ENCODE results near the gene CEP89.
"Not testable (repeated sequence)": the region's sequence is repeated elsewhere in the genome, so short reads cannot be mapped to it uniquely, and the experiment has no call there.

Gene CEP89

DNA sequence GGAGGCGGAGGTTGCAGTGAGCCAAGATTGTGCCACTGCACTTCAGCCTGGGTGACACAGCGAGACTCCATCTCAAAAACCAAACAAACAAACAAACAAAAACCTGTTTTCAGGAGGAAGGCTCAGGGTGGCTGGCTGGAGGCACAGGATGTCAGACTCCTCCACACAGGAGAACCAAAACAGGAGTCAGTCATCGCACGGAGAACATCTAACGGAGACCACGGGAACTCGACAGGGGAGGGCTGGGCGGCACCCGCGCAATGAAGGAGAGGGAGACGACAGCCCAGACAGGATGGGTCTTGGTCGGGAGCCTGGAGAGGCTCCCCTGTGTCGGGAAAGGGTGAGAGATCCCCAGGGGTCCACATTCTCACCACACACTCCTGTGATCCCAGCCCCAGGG is 81.4 kb downstream of the CEP89 start:
- DNase-seq = no peak

DNA sequence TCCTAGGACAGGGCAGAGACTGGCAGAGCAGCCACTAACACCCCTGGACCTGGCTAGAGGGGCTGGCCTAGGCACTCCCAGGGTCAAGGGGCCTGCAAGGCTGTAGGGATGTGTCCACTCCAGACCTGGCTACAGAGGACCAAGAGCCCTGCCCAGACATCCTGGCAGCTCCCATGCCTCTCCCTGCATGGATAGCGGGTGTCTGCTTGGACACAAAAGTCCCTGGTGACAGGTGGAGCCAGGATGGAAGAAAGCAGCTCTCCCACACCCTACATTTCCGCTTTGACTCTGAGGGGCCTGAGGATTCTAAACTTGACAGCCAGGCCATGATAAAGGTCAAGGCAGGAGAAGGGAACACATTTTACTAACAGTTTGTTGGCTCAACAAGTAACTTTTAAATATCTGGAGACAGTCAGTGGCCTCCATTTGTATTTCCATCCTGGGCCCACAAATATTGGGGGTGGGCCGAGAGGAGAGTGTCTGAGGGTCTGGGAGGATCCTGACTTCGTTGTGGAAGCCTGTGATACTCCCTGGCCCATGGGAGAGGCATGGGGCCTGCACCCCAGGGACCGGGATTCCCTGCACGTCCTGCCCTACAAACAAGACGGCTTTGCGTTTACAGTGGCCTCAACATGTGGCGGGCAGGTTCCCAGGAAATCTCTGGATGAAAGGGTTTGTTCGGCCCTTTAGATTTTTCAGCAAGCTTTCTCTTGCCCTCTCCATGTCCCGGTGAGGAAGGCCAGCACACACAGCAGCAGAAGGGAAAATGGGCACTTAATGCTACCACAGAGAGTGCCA is 82.4 kb downstream of the CEP89 start:
- DNase-seq = no peak

DNA sequence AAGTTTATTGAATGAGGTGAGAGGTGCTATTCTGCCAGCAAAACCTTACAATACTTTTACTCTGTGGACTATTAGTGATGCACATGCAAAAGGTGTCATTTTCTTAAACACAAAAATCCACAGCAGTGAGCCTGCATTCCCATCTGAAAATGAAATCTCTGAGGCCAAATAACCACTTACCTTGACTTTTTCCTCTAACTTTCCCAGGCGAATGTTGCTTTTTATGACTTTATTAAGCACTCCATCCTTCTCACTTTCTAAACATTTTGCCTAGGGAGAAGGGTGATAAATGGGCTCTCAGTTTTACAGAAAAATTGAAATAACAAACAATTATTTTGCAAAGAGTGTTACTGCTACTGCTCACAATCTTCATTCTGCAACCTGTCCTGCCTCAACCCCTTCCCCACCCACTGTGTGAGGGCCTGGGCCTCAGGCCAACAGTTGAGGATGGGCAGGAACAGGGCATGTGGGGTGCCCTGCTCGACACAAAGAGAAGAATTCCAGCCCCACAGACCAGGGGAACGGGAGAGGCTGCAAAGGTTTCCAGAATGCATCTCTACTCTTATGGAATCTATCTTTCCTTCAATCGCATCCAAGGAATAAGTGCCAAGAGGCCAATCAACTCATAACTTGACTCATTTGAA is 84.1 kb downstream of the CEP89 start:
- DNase-seq = no peak

DNA sequence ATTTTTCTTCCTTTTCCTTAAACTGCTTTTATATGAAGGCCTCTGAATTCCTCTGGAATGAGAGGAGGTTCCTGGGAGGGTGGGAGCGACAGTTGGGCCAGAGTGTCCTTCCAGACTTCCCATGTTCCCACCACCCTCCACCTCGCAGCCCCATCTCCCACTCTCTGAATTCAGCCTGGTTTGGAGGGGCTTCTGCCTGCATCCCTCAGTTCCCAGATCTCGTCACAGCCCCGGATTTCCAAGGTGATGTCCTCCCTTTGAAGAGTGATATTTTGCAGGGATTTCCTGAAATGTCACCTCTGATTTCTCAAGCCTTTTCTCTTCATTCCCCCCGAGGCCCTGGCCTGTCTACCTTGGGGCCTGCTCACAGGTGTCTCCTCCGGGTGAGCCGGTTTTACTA is 85.5 kb downstream of the CEP89 start:
- no peak for DNase-seq

DNA sequence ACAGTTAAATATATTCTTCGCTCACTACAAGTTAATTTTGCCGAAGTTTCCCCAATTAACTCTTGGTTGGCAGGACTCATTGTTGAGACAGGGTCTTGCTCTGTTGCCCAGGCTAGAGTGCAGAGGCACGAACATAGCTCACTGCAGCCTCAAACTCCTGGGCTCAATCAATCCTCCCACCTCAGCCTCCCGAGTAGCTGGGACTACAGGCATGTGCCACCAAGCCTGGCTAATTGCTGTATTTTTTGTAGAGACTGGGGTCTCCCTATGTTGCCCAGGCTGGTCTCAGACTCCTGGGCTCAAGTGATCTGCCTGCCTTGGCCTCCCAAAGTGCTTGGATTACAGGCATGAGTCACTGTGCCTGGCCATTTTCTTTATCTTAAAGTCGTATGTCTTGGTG is 86.5 kb downstream of the CEP89 start:
- DNase-seq = not testable (repeated sequence)

DNA sequence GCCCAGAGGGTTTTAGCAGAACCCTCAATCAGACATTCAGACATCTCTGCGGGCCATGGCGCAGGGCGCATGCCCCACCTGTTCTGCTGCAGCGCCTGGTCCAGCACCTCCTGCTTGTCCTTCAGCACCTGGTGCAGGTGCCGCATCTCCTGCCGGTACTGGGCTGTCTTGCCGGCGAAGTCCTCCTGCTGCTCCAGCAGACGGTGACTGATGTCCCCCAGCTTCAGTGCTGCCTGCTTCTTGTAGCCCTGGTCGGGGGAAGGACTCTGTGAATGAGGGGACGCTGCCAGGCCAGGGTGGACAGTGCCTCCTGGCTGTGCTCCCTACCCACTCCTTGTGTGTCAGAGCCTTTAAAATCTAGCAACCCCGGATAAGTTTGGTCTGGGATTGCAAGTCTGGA is 90.0 kb downstream of the CEP89 start:
- no peak for DNase-seq

DNA sequence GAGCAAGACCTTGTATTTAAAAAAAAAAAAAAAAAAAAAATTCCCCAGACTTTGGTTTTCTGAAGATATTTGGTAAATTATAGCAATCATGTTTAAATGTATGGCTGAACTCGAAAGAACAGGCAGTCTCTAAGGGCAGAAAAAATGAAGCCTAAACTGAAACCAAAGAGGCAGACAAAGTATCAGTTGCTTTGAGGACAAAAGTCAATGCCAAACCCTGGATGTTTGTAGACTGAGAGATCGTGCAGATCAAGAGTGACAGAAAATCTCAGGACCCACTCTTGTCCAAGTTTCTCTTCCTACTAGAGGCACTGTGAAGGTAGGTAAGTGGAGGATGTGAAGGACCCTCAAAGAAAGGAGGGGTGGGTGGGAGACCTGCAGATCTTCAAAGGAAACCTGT is 91.1 kb downstream of the CEP89 start:
- no peak for DNase-seq

DNA sequence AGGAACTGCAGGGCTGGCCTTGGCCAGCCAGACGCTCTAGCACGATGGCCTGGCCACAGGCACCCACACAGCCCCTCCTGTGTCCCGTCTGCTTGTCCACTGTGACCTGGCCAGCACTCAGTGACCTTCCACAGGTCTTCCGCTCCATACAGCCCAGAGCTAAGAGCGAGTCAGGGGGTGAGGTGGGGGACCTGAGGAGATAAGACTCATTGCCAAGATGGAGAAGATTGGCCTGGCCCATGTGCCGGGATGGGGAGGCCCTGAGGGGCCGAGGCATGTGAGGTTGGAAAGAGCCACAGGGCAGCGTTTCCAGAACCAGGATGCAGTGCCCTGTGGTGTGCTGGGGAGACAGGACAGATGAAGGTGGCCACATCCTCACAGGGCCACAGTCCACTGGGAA is 92.0 kb downstream of the CEP89 start:
- DNase-seq = no peak

DNA sequence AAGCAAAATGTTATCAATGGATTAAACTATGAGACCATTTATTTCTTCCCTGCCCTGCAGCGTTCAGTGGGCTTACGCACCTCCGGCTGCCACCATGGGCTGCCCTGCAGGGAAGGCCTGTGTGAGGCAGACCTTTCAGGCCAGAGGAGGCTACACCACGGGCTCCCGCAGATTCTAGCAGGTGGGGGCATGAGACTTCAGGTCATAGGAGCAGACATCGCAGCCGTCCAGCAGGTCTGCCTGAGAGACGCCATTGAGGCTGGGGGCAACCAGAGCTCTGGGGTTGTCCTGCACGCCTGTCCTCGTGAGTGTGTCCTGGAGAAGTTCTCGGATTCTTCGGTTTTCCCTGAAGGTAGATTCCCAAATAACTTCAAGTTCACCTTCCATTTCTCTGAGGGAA is 92.8 kb downstream of the CEP89 start:
- DNase-seq = no peak

DNA sequence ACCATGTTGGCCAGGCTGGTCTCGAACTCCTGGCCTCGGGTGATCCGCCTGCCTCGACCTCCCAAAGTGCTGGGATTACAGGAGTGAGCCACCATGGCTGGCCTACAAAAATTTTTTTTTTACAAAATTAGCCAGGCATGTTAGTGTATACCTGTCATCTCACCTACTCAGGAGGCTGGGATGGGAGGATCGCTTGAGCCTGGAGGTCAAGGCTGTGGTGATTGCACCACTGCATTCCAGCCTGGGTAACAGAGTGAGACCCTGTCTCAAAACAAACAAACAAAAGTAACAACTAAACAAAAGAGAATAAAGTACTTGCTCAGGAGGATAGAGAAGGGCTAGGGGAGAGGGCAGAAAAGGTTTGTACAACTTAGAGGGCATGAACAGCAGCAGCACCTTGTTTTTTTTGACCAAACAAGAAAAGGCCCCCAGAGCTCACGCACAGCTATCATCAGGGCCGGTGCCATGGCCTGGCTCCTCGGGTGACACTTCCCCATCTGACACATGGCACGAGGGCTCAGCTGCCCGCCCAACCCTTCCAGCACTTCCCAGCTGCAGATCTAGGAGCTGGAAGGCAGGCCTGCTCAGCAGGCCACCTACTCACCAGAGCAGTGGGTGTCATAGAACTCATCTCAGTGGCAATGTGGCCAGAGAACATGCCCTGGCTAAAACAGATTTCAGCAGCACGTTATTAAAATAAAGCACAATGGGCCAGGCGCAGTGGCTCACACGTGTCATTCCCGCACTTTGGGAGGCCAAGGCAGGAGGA is 93.6 kb downstream of the CEP89 start:
- no peak for DNase-seq

DNA sequence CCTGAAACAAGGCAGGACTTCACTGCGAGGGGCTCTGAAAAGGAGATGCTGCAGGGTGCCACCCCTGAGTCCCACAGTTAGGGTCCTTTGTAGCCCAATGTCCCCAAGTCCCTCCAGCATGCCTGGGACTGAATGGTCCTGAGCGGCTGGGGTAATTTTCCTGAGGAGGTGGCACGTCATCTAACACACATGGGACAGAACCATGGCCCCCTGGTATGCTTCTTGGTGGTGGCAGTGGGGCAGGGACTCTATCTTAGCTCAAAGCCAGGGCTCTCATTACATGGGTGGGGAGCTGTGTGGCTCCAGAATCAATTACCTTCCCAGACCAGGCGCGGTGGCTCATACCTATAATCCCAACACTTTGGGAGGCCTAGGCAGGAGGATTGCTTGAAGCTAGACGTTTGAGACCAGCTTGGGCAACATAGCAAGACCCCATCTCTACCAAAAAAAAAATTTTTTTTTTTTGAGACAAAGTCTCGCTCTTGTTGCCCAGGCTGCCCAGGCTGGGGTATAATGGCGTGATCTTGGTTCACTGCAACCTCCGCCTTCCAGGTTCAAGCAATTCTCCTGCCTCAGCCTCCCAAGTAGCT is 94.3 kb downstream of the CEP89 start:
- no peak for DNase-seq

DNA sequence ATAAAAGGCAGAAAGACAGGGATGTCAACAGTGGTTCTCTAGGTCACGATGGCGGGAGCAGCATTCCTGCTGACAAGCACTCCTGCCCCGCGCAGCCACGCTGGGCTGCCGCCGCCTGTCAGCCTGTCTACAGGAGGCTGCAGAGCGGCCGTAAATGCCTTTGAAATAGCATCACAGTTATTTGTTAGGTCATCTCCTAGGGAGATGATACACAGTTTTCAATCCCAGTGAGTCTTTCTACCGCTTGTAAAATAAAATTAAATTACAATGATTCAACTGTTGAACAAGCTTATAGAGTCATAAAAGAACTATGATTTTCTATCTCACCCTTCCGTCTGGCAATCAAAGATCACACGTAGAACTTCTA is 94.9 kb downstream of the CEP89 start:
- DNase-seq = no peak

DNA sequence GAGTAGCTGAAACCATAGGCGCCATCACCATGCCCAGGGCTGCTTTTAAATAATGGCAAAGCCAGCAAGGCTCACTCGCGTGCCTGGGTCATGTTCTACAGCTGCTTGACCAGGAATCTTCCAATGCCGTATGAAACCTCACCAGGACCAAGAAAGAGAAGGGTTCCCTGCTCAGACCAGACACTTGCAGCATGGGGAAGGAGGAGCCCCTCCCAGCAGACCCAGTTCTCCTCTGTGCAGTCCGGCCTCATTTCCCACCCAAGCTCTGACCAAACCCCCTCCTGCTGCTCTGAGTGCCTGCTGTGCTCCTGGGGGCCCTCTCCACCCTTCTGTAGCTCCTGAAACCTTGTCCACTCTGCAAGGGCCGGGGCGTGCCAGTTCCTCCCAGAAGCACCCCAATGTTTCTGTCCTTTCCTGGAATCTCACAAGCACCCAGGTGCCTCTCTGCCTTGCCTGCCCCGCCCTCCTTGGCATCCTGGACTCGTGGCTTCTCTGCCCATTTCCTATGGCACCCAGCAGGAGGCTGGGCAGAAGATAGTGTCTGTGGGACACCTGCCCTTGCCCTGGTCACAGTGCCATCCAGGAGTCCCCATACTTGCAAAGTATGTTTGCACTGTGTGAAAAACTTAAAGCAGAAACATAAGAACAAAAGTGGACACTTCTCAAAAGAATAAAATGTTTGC is 95.4 kb downstream of the CEP89 start:
- no peak for DNase-seq

DNA sequence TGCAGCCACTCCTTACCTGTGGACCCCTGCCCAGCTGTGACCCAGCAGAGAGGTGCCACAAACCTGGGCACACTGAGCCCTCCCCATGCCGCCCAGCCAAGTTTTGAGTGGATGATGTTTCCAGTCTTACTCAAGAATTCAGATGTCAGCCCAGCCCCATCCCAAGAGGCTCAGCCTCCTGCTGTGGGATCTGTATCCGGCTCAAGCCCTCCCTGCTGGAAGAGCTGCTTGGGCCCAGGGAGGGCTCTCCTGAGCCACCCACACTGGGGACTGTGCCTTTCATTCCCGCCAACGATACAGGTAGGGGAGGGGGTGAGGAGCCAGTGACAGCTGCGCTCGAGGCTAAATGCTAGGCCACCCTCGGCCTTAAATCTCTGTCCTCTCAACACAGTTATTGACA is 96.3 kb downstream of the CEP89 start:
- DNase-seq = no peak

DNA sequence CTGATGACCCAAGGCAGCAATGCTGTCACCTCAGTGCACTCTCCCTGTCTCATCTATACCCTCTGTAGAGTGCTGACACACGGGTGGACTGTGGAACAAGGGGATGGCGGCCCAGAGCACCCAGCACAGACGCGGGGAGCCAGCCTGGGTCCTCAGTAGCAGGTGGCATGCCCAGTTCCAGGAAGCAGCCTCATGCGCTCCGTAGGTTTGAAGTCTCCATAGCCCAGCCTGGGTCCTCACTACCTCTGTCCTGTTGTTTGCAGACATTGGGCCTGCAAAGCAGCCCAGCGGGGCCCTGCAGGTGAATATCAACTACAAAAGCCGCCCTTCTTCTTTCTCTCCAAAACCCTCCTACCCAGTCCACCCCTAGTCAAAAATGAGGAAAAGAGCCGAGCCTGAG is 97.2 kb downstream of the CEP89 start:
- no peak for DNase-seq

DNA sequence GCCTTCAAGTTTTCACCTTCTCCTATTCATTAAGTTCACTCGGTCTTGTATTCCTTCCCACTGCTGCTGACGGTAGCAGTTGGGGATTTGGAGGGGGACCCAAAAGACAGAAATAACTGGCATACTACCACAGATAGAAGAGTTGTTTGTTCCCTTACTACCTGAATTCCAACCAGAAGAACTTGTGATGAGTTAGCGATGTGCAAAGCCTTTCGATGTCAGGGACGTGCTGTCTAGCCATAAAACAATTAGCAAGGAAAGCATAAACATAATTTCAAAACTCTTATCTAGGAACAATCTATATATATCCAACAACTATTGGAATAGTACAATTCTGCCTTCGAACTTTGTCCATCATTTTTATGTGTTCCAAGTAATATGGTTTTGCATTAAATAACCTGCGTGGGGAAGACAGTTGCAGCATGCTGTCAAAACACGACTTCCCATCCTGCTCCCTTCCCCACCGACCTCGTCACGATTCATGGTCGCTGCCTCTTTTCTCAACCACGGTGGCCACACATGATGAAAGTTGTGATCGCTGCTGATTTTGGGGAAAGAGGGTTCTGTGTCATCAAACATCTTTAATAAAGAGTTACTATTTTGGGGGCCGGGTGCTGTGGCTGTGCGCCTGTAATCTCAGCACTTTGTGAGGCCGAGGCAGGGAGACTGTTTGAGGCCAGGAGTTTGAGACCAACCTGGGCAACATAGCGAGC is 98.4 kb downstream of the CEP89 start:
- no peak for DNase-seq

DNA sequence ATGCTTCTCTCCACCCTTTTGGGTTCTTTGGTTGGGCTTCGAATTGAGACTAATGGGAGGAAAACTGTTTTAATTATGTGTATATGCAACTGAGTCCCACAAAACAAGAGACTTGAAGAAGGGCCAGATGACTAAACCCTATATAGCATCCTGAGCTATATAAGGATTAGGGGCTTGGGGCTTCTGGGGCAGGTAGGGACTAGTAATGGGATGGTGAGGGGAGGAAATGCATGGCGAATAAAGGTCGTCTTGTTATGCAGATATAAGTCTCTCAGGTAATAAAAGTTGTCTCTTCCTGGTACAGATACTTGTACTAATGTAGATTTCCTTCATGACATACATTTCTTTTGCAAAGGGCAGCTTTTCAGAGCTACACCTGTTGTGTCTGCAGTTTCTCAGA is 99.4 kb downstream of the CEP89 start:
- DNase-seq = no peak

DNA sequence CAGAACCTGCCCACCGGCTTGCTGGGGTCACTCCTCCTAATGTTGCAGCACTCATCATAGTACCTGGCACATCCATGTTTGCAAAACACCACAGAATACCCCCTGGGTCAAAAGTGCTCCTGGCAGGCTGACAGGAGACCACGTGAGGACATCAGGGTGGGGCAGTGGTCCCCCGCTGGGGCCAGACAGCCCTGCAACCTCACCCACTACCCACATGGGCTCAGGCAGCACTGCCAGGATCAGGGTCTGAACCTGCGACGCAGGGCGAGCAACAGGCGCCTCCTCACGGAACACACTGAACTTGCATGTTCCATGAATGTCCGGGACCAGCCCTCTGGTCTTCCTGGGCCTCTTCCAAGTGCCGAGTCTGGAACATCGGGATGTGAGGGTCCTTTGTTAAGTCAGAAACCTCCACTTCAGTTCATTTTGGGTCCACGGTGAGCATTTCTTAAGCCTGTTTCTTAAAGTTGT is 100.7 kb downstream of the CEP89 start:
- DNase-seq = no peak

DNA sequence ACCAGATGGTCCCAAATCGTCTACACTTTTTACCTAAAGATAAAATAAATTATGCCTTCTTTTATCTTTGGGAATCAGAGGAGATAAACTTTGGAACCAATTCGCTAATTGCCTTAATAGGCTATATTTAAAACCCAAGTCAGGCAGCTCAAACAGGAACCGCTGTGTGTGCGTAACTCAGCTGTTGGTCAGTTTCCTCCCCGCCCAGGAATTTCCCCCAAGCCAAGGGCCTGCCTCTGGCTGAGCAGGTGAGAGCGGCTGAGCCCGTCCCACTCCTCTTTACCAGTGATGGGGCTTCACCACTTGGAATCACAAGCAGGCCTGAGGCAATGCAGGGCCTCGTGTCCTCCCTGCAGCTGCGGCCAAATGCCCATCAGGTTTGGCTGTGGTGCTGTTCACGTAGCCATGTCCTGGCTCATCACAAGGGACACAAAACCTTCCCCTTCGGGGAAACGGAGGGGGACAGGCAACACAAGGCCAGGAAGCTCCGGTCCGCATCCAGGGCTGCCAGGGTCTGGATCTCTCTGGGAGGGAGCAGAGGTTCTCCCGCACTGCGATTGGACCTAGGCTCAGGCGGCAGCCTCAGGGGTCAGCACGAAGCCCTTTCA is 101.7 kb downstream of the CEP89 start:
- DNase-seq = no peak

DNA sequence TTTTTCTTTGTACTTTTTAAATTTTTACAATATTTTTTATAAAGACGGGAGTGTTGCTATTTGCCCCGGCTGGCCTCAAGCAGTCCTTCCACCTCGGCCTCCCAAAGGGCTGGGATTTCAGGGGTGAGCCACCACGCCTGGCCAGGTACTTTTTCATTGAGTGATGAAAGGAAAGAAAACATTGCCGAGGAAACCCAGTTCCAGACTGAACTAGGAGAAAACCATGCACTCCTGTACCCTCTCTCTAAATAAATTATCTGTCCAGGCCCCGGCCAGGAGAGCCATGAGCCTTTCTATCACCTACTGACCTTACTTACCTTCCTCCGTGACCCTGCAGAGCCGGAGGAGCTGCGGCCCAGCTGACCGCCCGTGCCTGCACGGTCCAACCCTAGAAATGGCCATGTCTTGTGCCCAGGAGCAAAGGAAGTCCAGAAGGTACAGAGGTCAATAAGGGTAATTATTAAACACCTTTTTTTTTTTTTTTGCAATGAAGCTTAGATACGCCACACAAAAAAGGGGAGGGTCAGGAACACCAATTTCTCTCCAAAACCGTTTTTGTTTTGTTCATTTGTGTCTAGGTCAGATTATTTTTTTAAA is 102.3 kb downstream of the CEP89 start, which contains the start of gene SLC7A9:
TSS of gene SLC7A9 (minus strand) at position 399 of the 597 bp plus-strand sequence. CDS start 1,233 bp downstream, outside the sequence.
- DNase-seq = no peak
